Liver (tissue), 9 donors: ENCODE results near the gene TRIM26. TPM values are rescaled to one million over a fixed set of nuclear protein-coding genes. Genes with fewer than 3 reads are reported as not detected.

Experiments used
- DNase-seq: peaks from one replicate; pipeline ENCODE4 v3.0.0-alpha.2; 2017; ENCODE audit warnings: low spot score
- H3K27ac ChIP-seq, 2 donors: one replicate each; pipeline ENCODE4 v1.7.0; 2013; ENCODE audit warnings: inconsistent platforms in 2 of 2, low read length in 2 of 2, control low read depth in 1 of 2, low read depth in 1 of 2, mild to moderate bottlenecking in 1 of 2
- H3K27me3 ChIP-seq, 4 donors: one replicate each; pipeline versions ENCODE4 v1.6.1 to v1.7.0; 2013; ENCODE audit warnings: low read length in 3 of 4, inconsistent platforms in 1 of 4, mild to moderate bottlenecking in 1 of 4, moderate library complexity in 1 of 4; ENCODE audit not compliant: control insufficient read depth in 4 of 4, insufficient read depth in 4 of 4
- H3K36me3 ChIP-seq, 4 donors: one replicate each; pipeline versions ENCODE4 v1.6.1 to v1.7.0; 2013; ENCODE audit warnings: low read length in 3 of 4, mild to moderate bottlenecking in 3 of 4, low read depth in 1 of 4, moderate library complexity in 1 of 4; ENCODE audit not compliant: control insufficient read depth in 4 of 4, insufficient read depth in 3 of 4
- H3K4me1 ChIP-seq, 4 donors: one replicate each; pipeline versions ENCODE4 v1.6.1 to v1.7.0; 2013; ENCODE audit warnings: low read length in 3 of 4, mild to moderate bottlenecking in 3 of 4, moderate library complexity in 1 of 4; ENCODE audit not compliant: control insufficient read depth in 4 of 4, insufficient read depth in 4 of 4
- H3K4me3 ChIP-seq, 3 donors: one replicate each; pipeline versions ENCODE4 v1.6.1 to v1.7.0; 2013; ENCODE audit warnings: low read length in 3 of 3, control low read depth in 1 of 3, low read depth in 1 of 3, mild to moderate bottlenecking in 1 of 3
- H3K9ac ChIP-seq, 2 donors: one replicate each; pipeline ENCODE4 v1.7.0; 2013; ENCODE audit warnings: low read length in 2 of 2, mild to moderate bottlenecking in 2 of 2, moderate library complexity in 2 of 2, control low read depth in 1 of 2, low read depth in 1 of 2
- H3K9me3 ChIP-seq, 4 donors: one replicate each; pipeline versions ENCODE4 v1.6.1 to v1.7.0; 2013; ENCODE audit warnings: low read length in 3 of 4; ENCODE audit not compliant: control insufficient read depth in 4 of 4
- CTCF ChIP-seq: fragments of 150-350 bp; IDR thresholded peaks from 2 replicates; pipeline ENCODE4 v1.5.1; 2017; ENCODE audit warnings: improper control_type of control experiment, low read depth, low read length; ENCODE audit not compliant: missing input control
- EGR1 ChIP-seq, 2 donors: IDR thresholded peaks; 2 replicates each; pipeline ENCODE4 v1.6.1; 2016 to 2018; ENCODE audit warnings: antibody characterized with exemption in 2 of 2, low read depth in 2 of 2
- FOXA1 ChIP-seq: IDR thresholded peaks from 2 replicates; pipeline ENCODE4 v1.6.1; 2016; ENCODE audit warnings: antibody characterized with exemption
- FOXA2 ChIP-seq: IDR thresholded peaks from 2 replicates; pipeline ENCODE4 v1.6.1; 2016; ENCODE audit warnings: antibody characterized with exemption
- HNF4A ChIP-seq, 2 donors: conservative IDR thresholded peaks; 2 replicates each; pipeline ENCODE4 v1.6.1; 2016; ENCODE audit warnings: antibody characterized with exemption in 2 of 2, mild to moderate bottlenecking in 2 of 2
- HNF4G ChIP-seq: IDR thresholded peaks from 2 replicates; pipeline ENCODE4 v1.6.1; 2016; ENCODE audit warnings: antibody characterized with exemption
- JUND ChIP-seq, 2 donors: IDR thresholded peaks; 2 replicates each; pipeline ENCODE4 v1.6.1; 2016; ENCODE audit warnings: antibody characterized with exemption in 2 of 2
- NR2F2 ChIP-seq: IDR thresholded peaks from 2 replicates; pipeline ENCODE4 v1.6.1; 2016; ENCODE audit warnings: antibody characterized with exemption
- RAD21 ChIP-seq, 2 donors: IDR thresholded peaks; 2 replicates each; pipeline ENCODE4 v1.6.1; 2016; ENCODE audit warnings: antibody characterized with exemption in 2 of 2, mild to moderate bottlenecking in 2 of 2
- SP1 ChIP-seq: IDR thresholded peaks from 2 replicates; pipeline ENCODE4 v1.6.1; 2018; ENCODE audit warnings: antibody characterized with exemption, mild to moderate bottlenecking
- WGBS: extraction: QIAGEN DNeasy Blood & Tissue Kit; methylation state at CpG from one replicate; pipeline ENCODE4 v1.1.7; 2013; 5-methylcytosine and 5-hydroxymethylcytosine counted together
- polyA plus RNA-seq, 2 donors: library from polyadenylated mRNA; stranded (reverse) in 1 of 2; unstranded in 1 of 2; fragments of 200-250 nt in 1 of 2; fragments of >200 nt in 1 of 2; fragmentation: Nextera tagmentation in 1 of 2; extraction: Ambion mirVana in 1 of 2; gene quantifications; one replicate each; pipeline versions ENCODE4 v1.2.1 to v1.2.3, GENCODE V29; 2013 to 2015
- total RNA-seq, 2 donors: library from RNA; depleted of rRNA; stranded (reverse); fragments of >200 nt; gene quantifications; one replicate each; pipeline ENCODE4 v1.2.3, GENCODE V29; 2014
- TF ChIP-seq, protein P1 (sequence below): IDR thresholded peaks from 2 replicates; pipeline ENCODE4 v1.6.1; 2016; ENCODE audit warnings: antibody characterized with exemption
- TF ChIP-seq, protein P2 (sequence below): IDR thresholded peaks from 2 replicates; pipeline ENCODE4 v1.6.1; 2016; ENCODE audit warnings: antibody characterized with exemption, mild to moderate bottlenecking
- TF ChIP-seq, protein P3 (sequence below): IDR thresholded peaks from 2 replicates; pipeline ENCODE4 v1.6.1; 2016; ENCODE audit warnings: antibody characterized with exemption
- donor health status: healthy.
- donor health status: healthy.
- donor health status: healthy.
- donor health status: healthy.
- donor health status: healthy.

The TRIM26 gene
- total and polyA plus RNA-seq, 4 donors, result 14.9 to 50.1 (median 23.9) TPM

DNA sequence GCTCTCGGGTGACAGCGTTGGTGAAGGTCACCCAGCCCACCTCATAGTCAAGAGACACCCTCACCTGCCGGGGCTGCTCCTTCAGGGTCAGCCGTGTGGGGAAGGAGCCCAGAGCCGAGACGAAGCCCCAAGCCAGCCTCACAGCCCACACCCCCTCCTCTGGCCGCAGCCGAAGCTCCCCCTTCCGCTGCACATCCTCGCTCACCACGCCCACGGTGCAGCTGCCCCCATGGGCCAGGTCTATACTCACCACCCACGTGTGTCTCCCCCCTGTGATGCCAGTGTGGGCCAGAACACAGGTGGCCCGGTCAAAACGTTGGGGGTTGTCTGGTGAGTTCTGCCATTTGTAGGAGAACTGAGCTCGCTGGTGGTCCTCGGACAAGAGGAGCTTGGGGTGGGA is 59.1 kb downstream of the TRIM26 start (continued):
- no peak for TF ChIP-seq FOXA1
- TF ChIP-seq HNF4G, result no peak
- TF ChIP-seq NR2F2, result no peak
- no peak for TF ChIP-seq EGR1 (IDR thresholded peaks at IDR 0.05; ENCODE audit: low read depth in 2 of 2)
- TF ChIP-seq JUND (IDR thresholded peaks at IDR 0.05), result no peak

DNA sequence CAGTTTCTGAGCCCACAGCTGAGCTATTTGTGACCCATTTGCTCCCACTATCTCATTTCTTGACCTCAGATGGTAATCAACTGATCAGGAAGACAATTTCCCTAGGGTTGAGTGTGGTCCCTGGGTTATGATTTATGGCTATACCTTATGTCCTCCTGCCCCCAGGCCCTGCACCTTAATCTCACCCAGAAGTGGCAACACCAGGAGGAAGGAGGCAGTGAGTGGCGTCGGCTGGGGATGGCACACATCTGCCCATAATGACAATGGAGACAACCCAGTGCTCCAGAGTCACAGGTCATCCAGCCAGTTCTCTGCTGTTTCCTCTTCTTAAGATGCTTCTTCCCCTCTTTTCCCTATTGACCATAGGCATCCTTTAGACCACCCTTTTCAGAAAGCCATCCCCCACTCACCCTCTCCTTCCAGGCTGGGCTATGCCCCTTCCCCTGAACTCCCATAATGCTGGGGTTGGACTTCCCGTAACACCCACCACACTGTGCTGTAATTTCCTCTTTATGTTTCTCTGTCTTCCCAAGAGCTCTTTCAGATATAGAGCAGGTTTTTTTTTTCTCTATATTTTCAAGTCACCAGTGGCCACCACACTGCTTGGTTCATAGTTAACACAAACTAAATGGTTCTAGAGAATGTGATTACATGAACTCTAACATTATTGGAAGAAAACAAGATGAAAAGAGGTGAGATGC is 60.1 kb downstream of the TRIM26 start:
- Histone ChIP-seq H3K27ac (no peak overlapping the region), H3K36me3 (no peaks in the 10 kb centered on the region), H3K4me1 (peaks cover 0 to 23% (median 10%) of the 10 kb centered on the region in 4 donors), H3K9me3 (no peaks in the 10 kb centered on the region), H3K27me3 (no peaks in the 10 kb centered on the region), H3K9ac (no peak overlapping the region), H3K4me3 (no peak overlapping the region)
- no peak for DNase-seq
- TF ChIP-seq FOXA2 (no peak), EGR1 (IDR thresholded peaks at IDR 0.05; ENCODE audit: low read depth in 2 of 2) (no peak), JUND (IDR thresholded peaks at IDR 0.05) (no peak), SP1 (no peak), CTCF (no peak), RAD21 (IDR thresholded peaks at IDR 0.05) (no peak), FOXA1 (no peak), HNF4A (conservative IDR thresholded peaks at IDR 0.05) (no peak)
- TF ChIP-seq, protein P1, sequence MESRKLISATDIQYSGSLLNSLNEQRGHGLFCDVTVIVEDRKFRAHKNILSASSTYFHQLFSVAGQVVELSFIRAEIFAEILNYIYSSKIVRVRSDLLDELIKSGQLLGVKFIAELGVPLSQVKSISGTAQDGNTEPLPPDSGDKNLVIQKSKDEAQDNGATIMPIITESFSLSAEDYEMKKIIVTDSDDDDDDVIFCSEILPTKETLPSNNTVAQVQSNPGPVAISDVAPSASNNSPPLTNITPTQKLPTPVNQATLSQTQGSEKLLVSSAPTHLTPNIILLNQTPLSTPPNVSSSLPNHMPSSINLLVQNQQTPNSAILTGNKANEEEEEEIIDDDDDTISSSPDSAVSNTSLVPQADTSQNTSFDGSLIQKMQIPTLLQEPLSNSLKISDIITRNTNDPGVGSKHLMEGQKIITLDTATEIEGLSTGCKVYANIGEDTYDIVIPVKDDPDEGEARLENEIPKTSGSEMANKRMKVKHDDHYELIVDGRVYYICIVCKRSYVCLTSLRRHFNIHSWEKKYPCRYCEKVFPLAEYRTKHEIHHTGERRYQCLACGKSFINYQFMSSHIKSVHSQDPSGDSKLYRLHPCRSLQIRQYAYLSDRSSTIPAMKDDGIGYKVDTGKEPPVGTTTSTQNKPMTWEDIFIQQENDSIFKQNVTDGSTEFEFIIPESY, result no peak
- TF ChIP-seq, protein P2, sequence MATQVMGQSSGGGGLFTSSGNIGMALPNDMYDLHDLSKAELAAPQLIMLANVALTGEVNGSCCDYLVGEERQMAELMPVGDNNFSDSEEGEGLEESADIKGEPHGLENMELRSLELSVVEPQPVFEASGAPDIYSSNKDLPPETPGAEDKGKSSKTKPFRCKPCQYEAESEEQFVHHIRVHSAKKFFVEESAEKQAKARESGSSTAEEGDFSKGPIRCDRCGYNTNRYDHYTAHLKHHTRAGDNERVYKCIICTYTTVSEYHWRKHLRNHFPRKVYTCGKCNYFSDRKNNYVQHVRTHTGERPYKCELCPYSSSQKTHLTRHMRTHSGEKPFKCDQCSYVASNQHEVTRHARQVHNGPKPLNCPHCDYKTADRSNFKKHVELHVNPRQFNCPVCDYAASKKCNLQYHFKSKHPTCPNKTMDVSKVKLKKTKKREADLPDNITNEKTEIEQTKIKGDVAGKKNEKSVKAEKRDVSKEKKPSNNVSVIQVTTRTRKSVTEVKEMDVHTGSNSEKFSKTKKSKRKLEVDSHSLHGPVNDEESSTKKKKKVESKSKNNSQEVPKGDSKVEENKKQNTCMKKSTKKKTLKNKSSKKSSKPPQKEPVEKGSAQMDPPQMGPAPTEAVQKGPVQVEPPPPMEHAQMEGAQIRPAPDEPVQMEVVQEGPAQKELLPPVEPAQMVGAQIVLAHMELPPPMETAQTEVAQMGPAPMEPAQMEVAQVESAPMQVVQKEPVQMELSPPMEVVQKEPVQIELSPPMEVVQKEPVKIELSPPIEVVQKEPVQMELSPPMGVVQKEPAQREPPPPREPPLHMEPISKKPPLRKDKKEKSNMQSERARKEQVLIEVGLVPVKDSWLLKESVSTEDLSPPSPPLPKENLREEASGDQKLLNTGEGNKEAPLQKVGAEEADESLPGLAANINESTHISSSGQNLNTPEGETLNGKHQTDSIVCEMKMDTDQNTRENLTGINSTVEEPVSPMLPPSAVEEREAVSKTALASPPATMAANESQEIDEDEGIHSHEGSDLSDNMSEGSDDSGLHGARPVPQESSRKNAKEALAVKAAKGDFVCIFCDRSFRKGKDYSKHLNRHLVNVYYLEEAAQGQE, result no peak
- TF ChIP-seq, protein P3, sequence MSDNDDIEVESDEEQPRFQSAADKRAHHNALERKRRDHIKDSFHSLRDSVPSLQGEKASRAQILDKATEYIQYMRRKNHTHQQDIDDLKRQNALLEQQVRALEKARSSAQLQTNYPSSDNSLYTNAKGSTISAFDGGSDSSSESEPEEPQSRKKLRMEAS, result no peak
- 85% methylated on average over 3 of the region's 3 CpGs for WGBS
